Lower lobe of right lung (tissue), 2 donors: ENCODE data around the gene RPS14. TPM values are rescaled to one million over a fixed set of nuclear protein-coding genes. Genes with fewer than 3 reads are reported as not detected.

Experiments
- ATAC-seq, 2 donors: fragments of 200-7000 bp; cut with Tn5 transposase; one replicate each; pipeline ENCODE4 v1.9.1; 2020 to 2022; ENCODE audit warnings: mild to moderate bottlenecking in 2 of 2, moderate library complexity in 2 of 2
- DNase-seq: peaks from one replicate; pipeline ENCODE4 v3.0.0-alpha.2; 2020
- H3K27ac ChIP-seq: fragments of 200-600 bp; one replicate; pipeline ENCODE4 v1.8.0; 2022
- H3K27me3 ChIP-seq: fragments of 200-600 bp; one replicate; pipeline ENCODE4 v1.8.0; 2022; ENCODE audit warnings: low read depth
- H3K36me3 ChIP-seq: fragments of 200-600 bp; one replicate; pipeline ENCODE4 v1.8.0; 2022; ENCODE audit warnings: mild to moderate bottlenecking
- H3K4me1 ChIP-seq: fragments of 200-600 bp; one replicate; pipeline ENCODE4 v1.8.0; 2022
- H3K4me3 ChIP-seq: fragments of 200-600 bp; one replicate; pipeline ENCODE4 v1.8.0; 2022; ENCODE audit warnings: mild to moderate bottlenecking
- H3K9me3 ChIP-seq: fragments of 200-600 bp; one replicate; pipeline ENCODE4 v1.8.0; 2022
- CTCF ChIP-seq: fragments of 200-600 bp; IDR thresholded peaks from one replicate; pipeline ENCODE4 v1.8.0; 2022; ENCODE audit warnings: antibody characterized with exemption, mild to moderate bottlenecking
- intact Hi-C: fragments of 100-400 bp; cut with DNase I; formaldehyde crosslinking; loops from one replicate; pipeline ENCODE4 v1.11.0; 2022
- total RNA-seq: library from RNA; stranded (reverse); fragmentation: NEBNext Ultra II Directional; extraction: Animal tissue kit (Norgen Biotek cat#: 25700); gene quantifications from one replicate; pipeline ENCODE4 v1.2.1, GENCODE V29; 2021
- donor health status: DM: no; HTN: yes; CAD: no; lungs with severe emphysema.

RPS14 gene
- total RNA-seq, 1 donor from 2014 or later, result 1,651 TPM

- Histone ChIP-seq H3K4me3 (no peak overlapping the region), H3K27ac (no peak overlapping the region), H3K4me1 (peaks cover 23% of the 10 kb centered on the region), H3K27me3 (no peaks in the 10 kb centered on the region), H3K36me3 (peaks cover 59% of the 10 kb centered on the region), H3K9me3 (no peaks in the 10 kb centered on the region)
- no peak for DNase-seq
- intact Hi-C loops, result no loop called here
- no peak for ATAC-seq
- no peak for TF ChIP-seq CTCF
Observed at GRCh38 chr5:150447188-150447587, 2.4 kb downstream of the RPS14 start.

- no peak for TF ChIP-seq CTCF
- DNase-seq (no peak), ATAC-seq (no peak)
- intact Hi-C loops, result no loop called here
- Histone ChIP-seq H3K9me3 (no peaks in the 10 kb centered on the region), H3K4me1 (peaks cover 23% of the 10 kb centered on the region), H3K36me3 (peaks cover 62% of the 10 kb centered on the region), H3K27ac (no peak overlapping the region), H3K27me3 (no peaks in the 10 kb centered on the region), H3K4me3 (no peak overlapping the region)
Observed at GRCh38 chr5:150446583-150446982, 3.0 kb downstream of the RPS14 start.

- ATAC-seq, result no peak
Observed at GRCh38 chr5:150446088-150446487, 3.5 kb downstream of the RPS14 start.

GRCh38 chr5:150444770-150445169 is 4.8 kb downstream of the RPS14 start:
- ATAC-seq (no peak), DNase-seq (no peak)
- Histone ChIP-seq H3K9me3 (no peaks in the 10 kb centered on the region), H3K4me1 (peaks cover 23% of the 10 kb centered on the region), H3K27me3 (no peaks in the 10 kb centered on the region), H3K4me3 (no peak overlapping the region), H3K27ac (no peak overlapping the region), H3K36me3 (peaks cover 62% of the 10 kb centered on the region)
- intact Hi-C loops, result no loop called here
- TF ChIP-seq CTCF, result no peak

More at GRCh38 chr5:150446088-150446487, 3.5 kb downstream of the RPS14 start:
- Histone ChIP-seq H3K36me3 (peaks cover 62% of the 10 kb centered on the region), H3K9me3 (no peaks in the 10 kb centered on the region), H3K4me1 (peaks cover 23% of the 10 kb centered on the region), H3K27me3 (no peaks in the 10 kb centered on the region), H3K27ac (no peak overlapping the region), H3K4me3 (no peak overlapping the region)
- no peak for TF ChIP-seq CTCF
- intact Hi-C loops, result no loop called here
- DNase-seq, result no peak

GRCh38 chr5:150443242-150444075 is 6.1 kb downstream of the RPS14 start:
- TF ChIP-seq CTCF, result no peak
- H3K27ac ChIP-seq, result no peak overlapping the region
- no peak for ATAC-seq
- no peaks in the 10 kb centered on the region for H3K9me3 ChIP-seq
- H3K36me3 ChIP-seq, result peaks cover 62% of the 10 kb centered on the region
- intact Hi-C loops, result no loop called here
- no peaks in the 10 kb centered on the region for H3K27me3 ChIP-seq
- H3K4me3 ChIP-seq, result no peak overlapping the region
- DNase-seq, result no peak
- peaks cover 19% of the 10 kb centered on the region for H3K4me1 ChIP-seq
